ENCODE data around the gene ZCCHC24.
A peak's percentile ranks its signal among the peaks of the same experiment; 100 is the strongest.

ZCCHC24 gene

DNA sequence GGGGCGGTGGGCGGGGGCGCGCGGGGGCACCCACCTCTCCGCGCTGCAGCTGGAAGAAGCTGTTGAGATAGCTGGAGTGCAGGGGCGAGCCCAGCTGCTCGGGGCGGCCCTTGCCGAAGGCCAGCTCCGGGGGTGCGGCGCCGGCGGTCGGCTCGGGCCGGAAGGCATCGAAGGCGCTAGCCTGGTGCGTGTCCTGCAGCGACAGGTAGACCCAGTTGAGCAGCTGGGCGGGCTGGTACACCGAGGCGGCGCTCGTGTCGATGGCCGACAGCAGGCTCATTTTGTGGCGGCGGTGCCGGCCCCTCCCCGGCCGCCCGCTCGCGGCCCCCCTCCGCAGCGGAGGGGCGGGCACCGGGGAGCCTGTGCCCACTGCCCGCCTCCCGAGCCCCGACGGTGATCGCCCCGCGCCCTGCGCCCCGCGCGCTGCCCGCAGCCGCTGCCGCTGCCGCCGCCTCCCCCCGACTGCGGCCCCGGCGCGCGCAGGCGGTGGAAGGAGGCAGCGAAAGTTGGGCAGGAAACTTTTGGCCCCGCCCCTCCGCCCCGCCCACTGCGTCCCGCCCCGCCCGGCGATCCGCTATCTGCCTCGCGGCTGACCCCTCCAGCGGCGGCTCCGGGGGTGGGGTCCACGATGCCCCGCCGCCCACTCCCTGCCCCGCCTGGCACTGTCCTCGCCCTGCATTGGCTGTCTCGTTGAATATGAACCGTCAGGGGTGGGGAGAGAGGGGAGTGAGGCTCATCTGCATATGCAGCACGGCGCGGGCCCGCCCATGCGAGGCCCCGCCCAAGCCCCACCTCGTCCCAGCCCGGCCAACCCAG, at the start of gene ZCCHC24:
Gene ZCCHC24, minus strand, starts transcription at position 464 of the 816 bp plus-strand sequence. Its CDS starts 184 bp downstream, at position 280.
- DNase-seq (ENCODE audit: low spot score): peak; percentile 90

DNA sequence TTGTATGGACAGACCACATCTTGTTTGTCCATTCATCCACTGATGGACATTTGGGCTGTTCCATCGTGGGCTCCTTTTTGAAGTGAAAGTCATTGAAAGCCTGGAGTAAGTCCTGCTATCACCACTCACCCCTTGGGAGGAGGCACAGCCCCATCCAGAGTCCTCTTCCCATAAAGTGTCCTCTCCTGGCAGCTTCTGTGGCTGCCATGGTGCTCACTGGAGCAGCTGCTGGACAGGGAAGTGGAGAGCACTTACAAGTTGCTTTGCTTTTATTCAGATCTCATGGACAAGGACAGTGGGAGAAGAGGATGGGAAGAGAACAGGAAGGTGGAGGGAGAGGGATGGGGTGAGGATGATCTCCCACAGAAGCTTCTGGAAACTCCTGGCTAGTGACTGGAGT, 48.4 kb upstream of the ZCCHC24 start:
- no peak for DNase-seq (ENCODE audit: low spot score)

DNA sequence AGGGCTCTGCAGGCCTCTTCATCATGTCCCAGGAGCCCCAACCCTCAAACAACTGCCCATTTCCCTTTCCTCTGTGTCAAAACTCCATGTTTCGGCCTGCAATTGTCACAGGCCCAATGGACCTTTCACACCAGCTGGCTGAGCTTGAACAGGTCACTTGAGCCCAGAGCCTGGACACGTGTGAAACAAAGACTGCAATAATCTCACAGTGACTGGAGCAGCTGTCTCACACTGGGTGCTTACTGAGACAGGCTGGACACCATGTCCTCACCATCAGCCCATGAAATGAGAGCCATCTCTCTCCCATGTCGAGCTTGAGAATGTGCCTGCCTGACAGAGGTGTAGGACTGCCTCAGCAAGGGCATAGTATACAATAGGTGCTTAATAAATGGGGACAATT, 47.4 kb upstream of the ZCCHC24 start:
- no peak for DNase-seq (ENCODE audit: low spot score)

DNA sequence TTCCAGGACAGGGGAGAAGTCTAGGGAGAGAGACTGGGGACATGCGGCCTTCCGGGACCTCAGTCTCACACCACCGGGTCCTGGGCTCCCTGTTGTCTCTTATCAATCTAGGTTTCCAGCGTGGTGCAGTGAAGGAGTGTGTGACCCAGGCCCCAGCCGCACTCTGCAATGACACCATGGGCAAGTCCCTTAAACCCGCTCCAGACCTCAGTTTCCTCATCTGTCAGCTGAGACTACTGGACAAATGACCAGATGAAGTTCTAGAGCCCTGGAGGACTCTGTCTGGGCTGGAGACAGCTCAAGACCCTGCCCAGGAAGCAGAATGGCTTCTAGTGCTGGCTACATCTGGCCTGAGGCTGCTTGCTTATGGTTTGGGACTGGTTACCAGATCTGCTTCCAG, 46.8 kb upstream of the ZCCHC24 start:
- DNase-seq (ENCODE audit: low spot score): no peak

DNA sequence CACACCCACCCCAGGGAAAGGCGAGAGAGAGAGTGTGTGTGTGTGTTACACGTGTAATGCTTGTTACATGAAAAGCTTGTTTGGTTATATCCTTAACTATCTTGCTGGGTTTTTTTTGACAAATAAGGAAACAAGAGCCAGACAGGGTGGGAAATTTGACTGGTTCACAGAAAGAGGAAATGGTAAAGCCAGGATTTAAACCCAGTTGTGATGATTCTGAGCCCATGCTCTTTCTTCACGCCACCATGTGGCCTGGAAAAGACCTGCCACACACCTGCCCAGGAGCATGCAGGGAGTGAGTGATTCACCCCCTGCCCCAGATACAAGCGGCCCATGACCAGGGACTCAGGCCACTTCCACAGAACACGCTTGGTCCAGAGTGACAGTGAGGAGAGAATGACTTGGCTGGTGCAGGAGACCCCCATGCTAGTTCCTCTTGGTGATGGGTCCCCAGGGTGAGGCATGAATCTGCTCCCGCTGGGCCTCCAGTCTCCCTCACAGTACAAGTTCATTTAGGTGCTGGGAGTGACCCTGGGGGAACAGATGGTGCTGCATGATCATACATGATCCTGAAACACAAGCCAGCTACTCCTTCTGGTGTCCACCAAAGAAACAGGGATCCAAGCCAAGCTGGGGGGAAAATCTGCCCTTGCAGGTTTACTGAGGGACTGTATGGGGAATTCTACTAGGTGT, 45.9 kb upstream of the ZCCHC24 start:
- DNase-seq (ENCODE audit: low spot score): no peak

DNA sequence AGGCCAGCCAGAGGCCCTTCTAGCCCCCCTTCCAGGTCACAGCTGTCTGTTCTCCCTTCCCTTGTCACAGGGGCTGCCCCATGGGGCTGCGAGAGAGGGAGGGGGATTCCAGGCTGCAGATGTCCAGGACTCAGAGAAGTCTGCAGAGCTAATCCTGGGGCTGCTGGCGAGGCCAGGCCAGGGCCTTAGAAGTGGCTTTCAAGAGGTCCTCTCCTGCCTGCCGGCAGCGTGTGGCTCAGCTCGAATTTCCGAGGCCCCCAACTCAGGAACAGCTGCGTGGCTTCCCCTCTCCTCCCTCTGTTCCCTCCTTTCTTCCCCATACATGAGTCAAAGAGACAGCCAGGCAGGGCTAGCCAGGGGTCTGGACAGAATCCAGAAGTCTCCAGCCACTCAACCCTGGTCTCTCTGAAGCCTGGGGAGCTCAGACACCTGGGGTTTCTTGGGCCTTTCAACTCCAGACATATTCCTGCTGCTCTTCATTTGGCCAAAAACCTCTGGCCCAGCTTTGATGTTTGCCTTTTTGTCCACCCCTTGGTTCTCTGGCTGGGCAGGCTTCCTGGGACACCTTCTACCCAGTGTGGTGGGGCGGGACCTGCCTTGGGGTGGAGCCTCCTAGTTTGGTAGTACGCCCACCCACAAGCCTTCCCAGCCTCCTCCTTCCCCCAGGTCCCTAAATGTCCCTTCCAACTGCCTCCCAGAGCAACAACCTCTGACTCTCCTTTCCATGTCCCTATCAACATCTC, 45.1 kb upstream of the ZCCHC24 start:
- no peak for DNase-seq (ENCODE audit: low spot score)

DNA sequence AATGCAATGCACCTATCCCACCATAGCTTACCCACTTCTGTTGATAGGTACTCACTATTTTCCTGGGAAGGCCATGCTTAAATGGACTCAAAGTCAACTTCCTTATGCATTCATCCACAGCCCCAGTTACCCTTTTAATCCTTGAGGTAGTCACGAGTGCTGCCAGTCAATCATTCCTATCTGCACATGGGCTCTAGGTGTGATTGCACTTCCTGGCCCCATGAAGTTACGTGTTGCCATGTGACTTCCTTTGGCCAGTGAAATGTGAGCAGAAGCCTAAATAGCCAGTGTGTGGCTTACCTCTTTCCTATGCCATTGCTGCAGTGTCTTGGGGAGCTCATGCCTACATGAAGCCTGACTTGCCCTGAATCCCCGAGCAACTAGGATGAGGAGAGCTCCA, 43.4 kb upstream of the ZCCHC24 start:
- no peak for DNase-seq (ENCODE audit: low spot score)

DNA sequence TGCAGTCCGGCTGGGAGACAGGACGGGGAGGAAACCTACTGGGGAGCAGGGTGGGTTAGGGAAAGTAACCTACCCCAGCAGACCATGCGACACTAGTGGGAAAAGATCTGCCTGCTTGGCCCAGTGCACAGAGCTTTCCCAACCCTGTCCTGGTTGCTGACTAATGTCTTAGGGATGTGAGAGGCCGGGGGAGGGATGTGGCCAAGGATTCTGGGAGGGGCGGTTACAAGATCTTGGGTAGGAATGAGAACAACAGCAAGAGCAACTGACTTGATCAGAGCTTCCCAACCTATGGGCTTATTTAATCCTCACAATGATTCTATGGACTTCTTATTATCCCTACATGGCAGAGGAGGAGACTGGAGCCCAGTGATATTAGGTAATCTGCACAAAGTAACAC, 42.9 kb upstream of the ZCCHC24 start:
- peak; percentile 19 for DNase-seq (ENCODE audit: low spot score)

DNA sequence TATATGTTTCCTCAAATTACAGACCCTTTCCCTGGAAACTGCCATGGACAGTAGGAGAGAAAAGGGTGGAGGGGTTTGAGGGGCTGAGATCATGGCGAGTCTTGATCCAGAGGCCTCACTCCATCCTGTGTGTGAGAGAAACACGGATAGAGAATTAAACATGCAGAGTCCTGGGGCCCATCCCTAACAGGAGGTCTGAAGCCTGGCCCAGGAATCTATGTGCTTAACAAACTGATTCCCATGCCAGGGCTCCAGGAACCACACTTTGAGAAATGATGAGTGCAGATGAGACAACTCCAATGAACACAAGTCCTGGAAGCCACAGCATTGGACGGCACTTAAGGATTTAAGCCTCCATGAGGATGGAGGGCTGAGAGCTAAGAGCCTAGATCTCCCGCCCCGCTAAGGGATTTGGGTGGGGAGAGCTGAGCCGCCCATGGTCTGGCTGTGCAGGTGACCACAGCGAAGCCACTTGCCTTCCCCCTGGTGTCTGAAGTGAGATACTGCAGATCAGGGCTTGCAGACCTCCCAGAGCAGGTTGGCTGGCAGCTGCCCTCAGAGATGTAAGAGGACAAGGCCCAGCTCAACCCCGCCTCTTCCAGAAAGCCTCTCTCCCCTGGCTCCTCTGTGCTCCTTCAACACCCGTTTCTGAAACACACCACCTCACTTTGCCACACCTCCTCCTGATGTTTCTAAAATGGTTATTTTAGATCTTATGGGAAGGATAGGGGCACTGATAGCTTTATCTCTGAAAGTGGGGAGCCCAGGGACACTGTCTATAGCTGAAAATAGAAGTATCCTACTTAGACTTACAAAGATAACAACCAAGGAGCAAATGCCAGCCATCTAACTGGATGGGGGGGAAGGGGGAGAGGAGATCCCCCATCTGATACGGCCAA, 42.1 kb upstream of the ZCCHC24 start:
- peak; percentile 42 for DNase-seq (ENCODE audit: low spot score)

DNA sequence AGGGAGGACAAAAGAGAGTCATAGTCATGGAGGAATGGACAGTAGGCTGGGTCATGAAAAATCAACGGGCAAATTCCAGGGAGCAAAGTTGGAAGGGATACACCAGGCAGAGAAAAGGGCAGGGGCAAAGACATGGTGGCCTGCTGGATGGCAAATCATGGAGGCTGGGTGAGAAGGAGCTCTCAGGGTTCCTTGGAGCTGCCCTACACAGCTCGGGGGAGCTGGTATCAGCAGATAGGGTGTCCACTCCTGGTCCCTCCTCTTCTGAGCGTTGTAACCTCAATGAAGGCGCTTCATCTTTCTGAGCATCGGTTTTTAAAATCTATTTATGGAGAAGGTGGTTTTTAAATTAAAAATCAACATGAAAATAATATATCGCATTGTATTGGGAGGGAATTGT, 39.1 kb upstream of the ZCCHC24 start:
- no peak for DNase-seq (ENCODE audit: low spot score)

DNA sequence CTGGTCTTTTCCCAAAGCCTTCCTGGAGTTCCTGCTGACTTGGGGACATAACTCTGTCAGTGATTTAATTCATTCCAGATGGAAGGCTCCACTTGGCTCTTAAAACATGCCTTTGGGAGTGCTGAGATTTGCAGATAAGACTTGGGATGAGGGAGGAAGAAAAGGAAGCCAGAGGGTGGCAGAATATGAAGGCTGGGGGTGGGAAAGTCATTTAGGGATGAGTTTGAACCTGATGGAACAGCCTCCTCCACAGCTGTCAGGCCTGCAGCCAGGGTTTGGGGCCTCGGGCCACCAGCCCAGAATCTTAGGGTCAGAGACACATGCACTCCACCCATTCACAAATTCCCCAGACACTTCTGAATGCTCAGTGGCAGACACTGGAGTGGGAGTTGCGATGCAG, 38.5 kb upstream of the ZCCHC24 start:
- no peak for DNase-seq (ENCODE audit: low spot score)

DNA sequence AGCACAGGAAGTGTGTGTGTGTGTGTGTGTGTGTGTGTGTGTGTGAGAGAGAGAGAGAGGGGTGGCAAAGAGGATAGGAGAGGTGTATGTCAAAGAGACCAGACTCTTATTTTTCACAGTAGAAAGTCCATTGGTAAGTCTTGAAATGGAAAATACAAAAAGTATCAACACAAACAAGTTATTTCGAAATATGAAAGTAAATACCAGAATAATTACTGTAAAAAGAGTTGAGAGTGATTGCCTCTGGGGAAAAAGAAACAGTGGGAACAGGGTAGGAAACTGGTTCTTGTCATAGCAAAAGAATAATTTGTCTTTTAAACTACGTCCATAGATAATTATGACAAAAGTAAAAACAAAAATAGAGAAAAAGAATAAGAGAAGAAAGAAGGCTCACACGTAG, 37.9 kb upstream of the ZCCHC24 start:
- DNase-seq (ENCODE audit: low spot score): no peak

DNA sequence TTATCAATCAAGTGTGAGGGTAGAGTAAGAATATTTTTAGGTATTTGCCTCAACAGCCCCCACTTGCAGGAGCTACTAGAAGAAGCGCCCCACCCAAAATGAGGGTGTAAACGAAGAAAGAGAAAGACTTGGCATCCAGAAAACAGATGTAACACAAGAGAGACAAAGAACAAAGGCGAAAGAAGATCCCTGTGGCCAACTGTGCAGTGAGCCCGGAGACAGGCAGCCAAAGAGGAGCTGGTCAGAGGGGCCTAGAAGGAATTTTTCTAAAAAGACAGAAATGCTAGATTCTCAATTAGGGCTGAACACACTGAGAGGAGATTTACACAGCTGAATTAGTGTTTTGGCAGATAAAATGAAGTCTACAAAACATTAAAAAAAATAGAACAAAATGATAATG, 37.3 kb upstream of the ZCCHC24 start:
- no peak for DNase-seq (ENCODE audit: low spot score)

DNA sequence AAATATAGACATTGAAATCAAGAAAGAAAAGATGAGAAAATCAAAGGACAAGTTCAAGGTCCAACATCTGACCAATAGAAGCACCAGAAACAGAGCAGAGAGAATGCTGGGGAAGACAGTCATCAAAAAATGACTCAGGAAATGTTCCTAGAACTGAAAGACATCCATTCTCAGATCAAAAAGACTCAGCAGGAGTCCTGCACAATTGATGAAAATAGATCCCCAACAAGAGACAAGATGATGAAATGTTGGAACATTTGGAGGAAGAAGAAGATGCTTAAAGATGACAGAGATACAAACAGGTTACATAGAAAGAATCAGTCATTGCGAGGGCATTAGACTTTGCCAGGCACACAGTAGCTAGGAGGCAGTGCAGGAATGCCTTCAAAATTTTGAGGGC, 36.9 kb upstream of the ZCCHC24 start:
- DNase-seq (ENCODE audit: low spot score): no peak

DNA sequence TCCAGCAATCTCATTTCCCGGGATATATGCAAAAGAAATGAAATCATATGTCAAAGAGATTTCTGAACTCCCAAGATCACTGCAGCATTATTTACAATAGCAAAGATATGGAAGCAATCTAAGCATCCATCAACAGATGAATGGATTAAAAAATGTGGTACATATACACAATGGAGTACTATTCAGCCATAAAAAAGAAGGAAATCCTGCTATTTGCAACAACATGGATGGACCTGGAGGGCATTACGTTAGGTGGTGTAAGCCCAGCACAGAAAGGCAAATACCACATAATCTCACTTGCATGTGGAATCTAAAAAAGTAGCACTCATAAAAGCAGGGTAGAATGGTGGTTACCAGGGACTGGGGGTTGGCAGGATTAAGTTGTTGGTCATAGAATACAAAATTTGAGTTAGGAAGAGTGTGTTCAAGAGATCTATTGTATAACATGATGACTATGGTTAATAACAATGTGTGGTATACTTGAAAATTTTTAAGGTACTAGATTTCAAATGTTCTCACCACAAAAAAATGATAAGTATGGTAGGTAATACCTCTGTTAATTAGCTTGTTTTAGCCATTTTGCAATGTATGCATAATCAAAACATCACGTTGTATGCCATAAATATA, 34.0 kb upstream of the ZCCHC24 start:
- DNase-seq (ENCODE audit: low spot score): no peak

DNA sequence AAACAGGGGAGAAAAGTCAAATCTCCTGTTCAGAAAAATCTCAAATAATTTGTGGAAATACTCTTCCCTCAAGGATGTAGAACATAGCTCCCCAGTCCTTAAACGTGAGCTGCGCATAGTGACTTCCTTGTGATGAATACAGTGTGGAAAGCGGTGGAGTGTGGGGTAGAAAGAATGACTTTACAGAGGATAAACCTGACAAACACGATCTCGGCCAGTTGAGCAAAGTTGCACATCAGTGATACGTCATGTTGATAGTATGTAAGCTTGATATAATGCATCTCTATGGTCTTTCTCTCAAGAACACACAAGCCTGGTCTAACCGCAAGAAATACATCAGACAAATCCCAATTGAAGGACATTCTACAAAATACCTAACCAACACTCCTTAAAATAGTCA, 32.0 kb upstream of the ZCCHC24 start:
- no peak for DNase-seq (ENCODE audit: low spot score)

DNA sequence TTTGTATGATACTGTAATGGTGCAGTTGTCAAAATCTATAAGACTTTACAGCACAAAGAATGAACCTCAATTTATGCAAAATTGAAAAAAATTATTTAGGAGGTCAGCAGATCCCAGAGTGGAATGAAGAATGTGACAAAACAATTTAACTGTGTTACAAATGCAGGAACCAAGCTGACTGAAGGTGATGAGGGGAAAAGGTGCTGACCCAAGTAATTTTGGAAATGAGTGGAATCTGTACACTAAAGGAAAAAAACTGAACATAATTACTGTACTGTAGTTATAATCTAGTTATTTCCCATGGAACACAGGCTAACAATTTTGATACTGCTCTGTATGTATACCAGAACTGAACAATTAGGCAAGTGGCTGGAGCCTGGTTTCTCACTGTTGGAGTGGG, 31.2 kb upstream of the ZCCHC24 start:
- no peak for DNase-seq (ENCODE audit: low spot score)

DNA sequence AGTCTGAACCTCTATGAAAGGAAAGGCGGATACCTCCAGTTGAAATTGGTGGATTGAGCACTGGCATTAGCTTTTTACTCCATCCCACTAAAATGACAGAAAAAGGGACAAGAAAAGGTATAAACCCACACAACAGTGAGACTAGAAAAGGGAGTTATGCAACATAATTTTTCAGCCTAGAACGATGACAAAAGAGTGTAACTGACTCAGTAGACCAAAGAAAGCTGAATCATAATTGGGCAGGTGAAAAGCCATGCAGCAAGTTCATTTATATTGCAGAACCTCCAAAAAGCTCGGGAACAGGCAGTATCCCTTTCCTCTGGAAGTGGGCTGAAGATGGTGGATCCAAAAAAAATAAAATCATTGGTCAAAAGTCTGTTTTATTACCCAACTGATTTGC, 30.5 kb upstream of the ZCCHC24 start:
- no peak for DNase-seq (ENCODE audit: low spot score)

DNA sequence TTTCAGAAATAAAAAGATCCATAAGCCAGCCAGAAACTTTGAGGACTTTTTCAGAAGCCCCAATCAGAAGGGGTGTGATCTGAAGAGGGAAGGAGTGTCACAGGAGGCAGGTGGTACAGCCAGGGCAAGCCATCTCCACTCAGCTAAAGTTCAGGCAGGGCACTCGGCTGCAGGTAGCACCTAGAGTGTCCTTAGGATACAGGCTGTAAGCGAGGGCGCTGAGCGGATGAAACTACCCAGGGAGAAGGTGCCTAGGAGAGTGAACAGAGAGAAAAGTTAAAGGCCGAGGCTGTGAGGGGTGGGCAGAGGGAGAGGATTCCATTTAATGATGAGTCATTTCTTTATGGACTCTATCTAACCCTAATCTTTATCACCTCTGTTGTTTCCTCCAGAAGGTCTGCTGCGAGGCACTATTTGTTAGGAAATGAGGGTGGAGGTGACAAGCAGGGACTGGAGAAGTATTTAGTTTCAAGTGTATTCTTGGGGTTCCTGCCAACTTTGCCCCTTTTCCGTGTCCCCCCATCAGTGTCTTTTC, 29.8 kb upstream of the ZCCHC24 start:
- no peak for DNase-seq (ENCODE audit: low spot score)

DNA sequence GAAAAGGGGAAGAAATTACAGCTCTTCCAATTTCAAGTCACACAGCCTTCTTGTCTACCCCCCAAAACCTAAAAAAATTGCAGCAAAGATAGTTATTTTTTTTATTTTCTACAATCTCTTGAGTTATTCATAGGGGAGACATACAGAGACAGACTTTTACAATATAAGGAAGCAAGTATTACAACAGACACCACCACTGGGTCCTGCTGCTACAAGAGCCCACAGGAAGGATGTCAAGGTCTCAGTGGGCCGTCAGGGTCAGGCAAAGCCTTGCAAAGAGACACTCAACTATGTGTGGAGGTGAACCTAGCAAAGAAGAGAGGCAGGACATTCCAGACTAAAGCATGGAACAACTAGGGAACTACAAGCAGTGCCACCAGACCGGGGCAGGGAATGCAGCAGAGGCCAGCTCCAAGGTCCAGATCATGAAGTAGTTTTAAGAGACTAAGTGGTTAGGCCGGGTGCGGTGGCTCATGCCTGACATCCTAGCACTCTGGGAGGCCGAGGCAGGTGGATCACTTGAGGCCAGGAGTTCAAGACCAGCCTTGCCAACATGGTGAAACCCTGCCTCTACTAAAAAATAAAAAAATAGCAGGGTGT, 28.2 kb upstream of the ZCCHC24 start:
- DNase-seq (ENCODE audit: low spot score): no peak

DNA sequence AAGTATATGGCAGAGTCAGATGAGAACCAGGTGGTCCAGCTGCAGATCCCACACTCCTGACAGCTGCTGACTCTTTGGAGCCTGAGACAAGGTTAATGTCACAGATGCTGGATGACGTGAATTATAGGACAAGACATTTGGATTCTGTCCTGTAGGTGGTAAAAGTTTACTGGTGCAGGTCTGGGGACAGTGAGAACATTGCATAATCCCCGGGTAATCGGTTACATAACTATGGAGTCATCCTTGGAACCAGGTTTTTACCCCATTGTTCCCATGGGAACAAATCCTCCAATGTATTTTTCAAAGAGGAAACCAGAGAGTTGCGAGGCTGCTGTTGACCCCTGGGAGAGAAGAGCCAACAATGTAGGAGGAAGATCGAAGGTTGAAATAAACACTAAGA, 27.5 kb upstream of the ZCCHC24 start:
- no peak for DNase-seq (ENCODE audit: low spot score)

Data from COLO829 (cell line).